Ishikawa (cell line): ENCODE measurements around the gene KLF15.

Source experiments
- CEBPB ChIP-seq: IDR thresholded peaks from 2 replicates; pipeline ENCODE4 v1.6.1; 2012
- RAD21 ChIP-seq: IDR thresholded peaks from 2 replicates; pipeline ENCODE4 v1.6.1; 2012; ENCODE audit warnings: low read depth
- REST ChIP-seq: IDR thresholded peaks from 2 replicates; pipeline ENCODE4 v1.6.1; 2012; ENCODE audit warnings: low read depth, mild to moderate bottlenecking
- YY1 ChIP-seq: IDR thresholded peaks from 2 replicates; pipeline ENCODE4 v1.6.1; 2012; ENCODE audit warnings: low read depth

DNA sequence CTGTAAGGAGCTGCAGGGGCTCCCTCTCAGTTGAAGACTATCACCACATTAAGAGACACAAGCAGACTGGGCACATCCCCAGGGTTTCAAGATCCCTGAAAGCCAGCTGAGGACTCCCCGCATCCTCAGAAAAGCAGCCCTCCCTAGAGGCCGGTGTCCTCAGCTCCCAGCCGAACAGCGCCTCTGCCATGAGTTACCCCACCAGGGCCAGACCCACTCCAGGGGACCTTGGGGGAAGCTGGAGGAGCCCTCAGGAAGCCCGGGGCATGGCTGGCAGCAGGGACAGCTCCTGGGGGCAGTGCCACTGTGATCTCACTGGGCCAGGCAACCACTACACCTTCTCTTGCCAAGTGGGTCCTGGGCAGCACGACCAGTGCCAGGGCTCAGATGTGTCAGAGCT, 8.1 kb downstream of the KLF15 start:
- TF ChIP-seq CEBPB (no peak), RAD21 (no peak), YY1 (no peak), REST (no peak)
